A673 (cell line): Measurements from ENCODE around the gene MYO6.

Experiments used
- CTCF ChIP-seq: fragments of 300-800, 200-600 bp; sonication (generic); conservative IDR thresholded peaks from 2 replicates; pipeline ENCODE4 v1.5.1; 2017; ENCODE audit warnings: low read depth, mild to moderate bottlenecking, antibody characterized with exemption, low read length, moderate library complexity, mixed read lengths
- EZH2 ChIP-seq: fragments of 200-600 bp; sonication (generic); IDR thresholded peaks from 2 replicates; pipeline ENCODE4 v1.6.1; 2017; ENCODE audit warnings: borderline replicate concordance, low read depth, mild to moderate bottlenecking, mixed read lengths, antibody characterized with exemption, low read length; ENCODE audit not compliant: poor library complexity, severe bottlenecking

DNA sequence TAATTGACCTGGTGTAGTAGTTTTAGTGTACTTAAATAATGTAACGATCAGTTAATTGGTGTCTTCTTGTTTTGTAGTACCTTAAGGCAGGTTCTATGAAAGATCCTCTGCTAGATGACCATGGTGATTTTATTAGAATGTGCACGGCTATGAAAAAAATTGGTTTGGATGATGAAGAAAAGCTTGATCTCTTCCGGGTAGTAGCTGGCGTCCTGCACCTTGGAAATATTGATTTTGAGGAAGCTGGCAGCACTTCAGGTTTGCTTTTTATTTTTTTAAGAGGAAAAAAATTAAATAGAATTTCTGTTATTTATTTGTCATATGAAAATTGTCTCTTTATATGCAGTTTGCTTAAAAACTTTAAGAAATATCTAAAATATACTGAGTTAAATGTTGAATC lies 99.2 kb downstream of the MYO6 start:
- TF ChIP-seq CTCF (no peak), EZH2 (no peak)
